D721Med (cell line): Measurements from ENCODE around the gene PDE4B.

Experiments used
- DNase-seq: peaks from one replicate; pipeline ENCODE4 v3.0.0; 2011; ENCODE audit warnings: low spot score; ENCODE audit not compliant: insufficient read length
- FAIRE-seq: peaks from 2 replicates; lab custom pipeline; 2011; peaks lifted over from hg19 to GRCh38; lab: Jason Lieb, UNC
- CTCF ChIP-seq: IDR thresholded peaks from 2 replicates; pipeline ENCODE4 v1.5.1; 2012; ENCODE audit warnings: mild to moderate bottlenecking, control low read depth; ENCODE audit not compliant: insufficient read depth; ENCODE audit errors: missing control alignments

Gene PDE4B

GRCh38 chr1:66371233-66372005, 578.7 kb downstream of the PDE4B start:
- FAIRE-seq: no peak
- no peak for DNase-seq
- TF ChIP-seq CTCF: no peak

- no peak for DNase-seq
- no peak for FAIRE-seq
Measured at GRCh38 chr1:66372522-66373101, 579.9 kb downstream of the PDE4B start.

GRCh38 chr1:66373157-66373591, 580.5 kb downstream of the PDE4B start:
- no peak for TF ChIP-seq CTCF
- FAIRE-seq (no peak), DNase-seq (no peak)

More at GRCh38 chr1:66372522-66373101, 579.9 kb downstream of the PDE4B start:
- no peak for TF ChIP-seq CTCF

- FAIRE-seq (no peak), DNase-seq (no peak)
- TF ChIP-seq CTCF: no peak
Measured at GRCh38 chr1:66374148-66374547, 581.5 kb downstream of the PDE4B start.

GRCh38 chr1:66374561-66375111, 581.9 kb downstream of the PDE4B start:
- DNase-seq: no peak
- FAIRE-seq: no peak
- no peak for TF ChIP-seq CTCF

- FAIRE-seq (no peak), DNase-seq (no peak)
- no peak for TF ChIP-seq CTCF
Measured at GRCh38 chr1:66375125-66375524, 582.4 kb downstream of the PDE4B start.
